GM19467 (cell line): Measurements from ENCODE around the gene CTRL.
"Not testable (repeated sequence)": the region's sequence is repeated elsewhere in the genome, so short reads cannot be mapped to it uniquely, and the experiment has no call there.

Experiments used
- ATAC-seq: cut with Tn5 transposase; IDR thresholded peaks from one replicate; pipeline ENCODE4 v1.9.1; 2021; ENCODE audit warnings: mild to moderate bottlenecking, moderate library complexity; ENCODE audit not compliant: unreplicated experiment

CTRL gene

GRCh38 chr16:67931712-67932461 is at the start of gene CTRL:
Gene CTRL (minus strand): TSS chr16:67931862. CDS start chr16:67931852, 10 bp downstream.
- ATAC-seq: no peak

GRCh38 chr16:67979955-67980678 is 48.5 kb upstream of the CTRL start, which contains the start of gene DPEP3:
Gene DPEP3 (minus strand): TSS chr16:67980499. CDS start chr16:67980380, 119 bp downstream.
- ATAC-seq: no peak

- ATAC-seq: no peak
Observed at GRCh38 chr16:67977469-67978227, 46.0 kb upstream of the CTRL start.

GRCh38 chr16:67977005-67977404 is 45.3 kb upstream of the CTRL start:
- no peak for ATAC-seq

GRCh38 chr16:67976205-67976604 is 44.5 kb upstream of the CTRL start:
- ATAC-seq: no peak

- ATAC-seq: no peak
Observed at GRCh38 chr16:67975321-67976105, 43.9 kb upstream of the CTRL start.

GRCh38 chr16:67972285-67972684 is 40.6 kb upstream of the CTRL start:
- ATAC-seq: not testable (repeated sequence)

- ATAC-seq: no peak
Observed at GRCh38 chr16:67971111-67971510, 39.4 kb upstream of the CTRL start.

- peak; percentile 3 for ATAC-seq
Observed at GRCh38 chr16:67969254-67970039, 37.8 kb upstream of the CTRL start.

- peak; percentile 67 for ATAC-seq
Observed at GRCh38 chr16:67968400-67969253, 37.0 kb upstream of the CTRL start, which contains the start of gene SLC12A4. Gene SLC12A4 (minus strand): TSS chr16:67968637. CDS start chr16:67968553, 84 bp downstream.

GRCh38 chr16:67967958-67968399 is 36.3 kb upstream of the CTRL start:
- ATAC-seq: peak; percentile 20

GRCh38 chr16:67967183-67967957 is 35.7 kb upstream of the CTRL start:
- no peak for ATAC-seq

GRCh38 chr16:67966549-67967182 is 35.0 kb upstream of the CTRL start:
- no peak for ATAC-seq

GRCh38 chr16:67965668-67966548 is 34.2 kb upstream of the CTRL start:
- no peak for ATAC-seq

- ATAC-seq: no peak
Observed at GRCh38 chr16:67964477-67965131, 32.9 kb upstream of the CTRL start.
